ENCODE measurements around the gene LEPROT. TPM values are rescaled to one million over a fixed set of nuclear protein-coding genes. Genes with fewer than 3 reads are reported as not detected.
"Not testable (repeated sequence)": the region's sequence is repeated elsewhere in the genome, so short reads cannot be mapped to it uniquely, and the experiment has no call there.

Gene LEPROT
- total and polyA plus RNA-seq, 5 donors from 2014 or later, result 12.4 to 27.2 (median 19.3) TPM

DNA sequence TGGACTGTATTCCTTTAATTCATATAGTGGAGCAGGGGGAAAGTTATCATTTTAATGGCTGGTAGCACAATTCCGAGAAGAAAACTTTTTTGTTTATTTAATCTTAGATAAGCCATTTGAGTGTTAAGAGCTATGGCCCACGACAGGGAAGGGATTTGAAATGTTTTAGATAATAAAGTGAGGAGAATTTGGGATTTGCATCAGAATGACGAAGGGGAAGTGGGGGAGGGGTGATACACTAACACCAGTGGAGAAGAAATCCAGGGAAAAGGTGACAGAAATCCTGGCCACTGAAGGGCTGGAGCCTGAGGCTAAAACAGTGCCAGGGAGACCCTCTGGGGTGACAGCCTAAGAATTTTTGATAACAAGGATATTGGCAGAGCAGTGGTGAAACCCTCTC, 21.0 kb downstream of the LEPROT start:
- no peaks in the 10 kb centered on the region for H3K27me3 Mint-ChIP-seq
- Histone ChIP-seq H3K36me3 (ENCODE audit: control insufficient read depth, insufficient read depth, low read length) (no peaks in the 10 kb centered on the region), H3K4me1 (ENCODE audit: control insufficient read depth, insufficient read depth, low read length, poor library complexity, severe bottlenecking) (no peaks in the 10 kb centered on the region), H3K27ac (ENCODE audit: insufficient read depth, low read length, poor library complexity, severe bottlenecking) (no peak overlapping the region), H3K9me3 (ENCODE audit: control insufficient read depth in 2 of 2, low read length in 2 of 2) (no peaks in the 10 kb centered on the region), H3K27me3 (ENCODE audit: control insufficient read depth, insufficient read depth, low read length) (no peaks in the 10 kb centered on the region), H3K4me3 (ENCODE audit: low read depth, low read length) (no peak overlapping the region)
- ATAC-seq (ENCODE audit: low read depth in 2 of 2) (no peak), DNase-seq (no peak)
- H3K36me3 Mint-ChIP-seq, result peaks cover 7% of the 10 kb centered on the region
- H3K4me3 Mint-ChIP-seq, result no peak overlapping the region
- H3K9me3 Mint-ChIP-seq, result no peaks in the 10 kb centered on the region
- H3K27ac Mint-ChIP-seq, result no peak overlapping the region
- H3K4me1 Mint-ChIP-seq, result peaks cover 0 to 6% (median 2%) of the 10 kb centered on the region in 4 donors

DNA sequence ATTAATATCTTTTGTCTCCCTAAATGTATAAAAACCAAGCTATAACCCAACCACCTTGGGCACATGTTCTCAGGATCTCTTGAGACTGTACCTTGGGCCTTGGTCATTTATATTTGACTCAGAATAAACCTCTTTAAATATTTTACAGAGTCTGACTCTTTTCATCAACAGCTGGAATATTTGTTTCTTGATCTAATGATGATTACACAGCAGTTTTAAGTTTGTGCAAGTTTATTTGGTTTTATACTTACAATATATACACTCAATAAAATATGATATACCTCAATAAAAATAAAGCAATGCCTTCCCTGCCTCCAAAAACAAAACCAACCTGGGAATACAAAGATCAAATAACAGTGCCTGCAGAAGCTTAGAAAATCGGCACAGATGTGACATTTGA, 22.0 kb downstream of the LEPROT start:
- no peak for DNase-seq
- no peak for ATAC-seq (ENCODE audit: low read depth in 2 of 2)
- Histone ChIP-seq H3K27ac (ENCODE audit: insufficient read depth, low read length, poor library complexity, severe bottlenecking) (no peak overlapping the region), H3K4me3 (ENCODE audit: low read depth, low read length) (no peak overlapping the region), H3K4me1 (ENCODE audit: control insufficient read depth, insufficient read depth, low read length, poor library complexity, severe bottlenecking) (no peaks in the 10 kb centered on the region), H3K27me3 (ENCODE audit: control insufficient read depth, insufficient read depth, low read length) (no peaks in the 10 kb centered on the region), H3K9me3 (ENCODE audit: control insufficient read depth in 2 of 2, low read length in 2 of 2) (no peaks in the 10 kb centered on the region), H3K36me3 (ENCODE audit: control insufficient read depth, insufficient read depth, low read length) (no peaks in the 10 kb centered on the region)
- Mint-ChIP-seq H3K4me1 (peaks cover 0 to 6% (median 2%) of the 10 kb centered on the region in 4 donors), H3K27me3 (no peaks in the 10 kb centered on the region), H3K27ac (no peak overlapping the region), H3K9me3 (no peaks in the 10 kb centered on the region), H3K4me3 (no peak overlapping the region), H3K36me3 (peaks cover 7% of the 10 kb centered on the region)

DNA sequence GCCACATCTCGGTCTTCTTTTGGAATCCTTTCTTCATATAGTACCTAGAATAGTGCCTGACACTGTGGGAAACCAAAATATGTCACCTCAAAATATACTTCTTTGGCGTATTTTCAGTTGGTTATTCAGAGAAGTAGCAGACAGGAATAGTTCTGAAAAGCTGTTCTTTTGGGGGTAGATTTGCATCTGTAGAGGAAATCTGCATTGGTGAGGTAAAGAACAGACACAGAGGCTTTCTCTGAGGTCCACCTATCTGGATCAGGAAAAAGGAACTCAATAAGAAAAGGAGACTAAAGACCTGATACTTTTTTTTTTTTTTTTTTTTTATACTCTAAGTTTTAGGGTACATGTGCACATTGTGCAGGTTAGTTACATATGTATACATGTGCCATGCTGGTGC, 23.2 kb downstream of the LEPROT start:
- peaks cover 0 to 6% (median 2%) of the 10 kb centered on the region in 4 donors for H3K4me1 Mint-ChIP-seq
- no peaks in the 10 kb centered on the region for H3K27me3 Mint-ChIP-seq
- no peaks in the 10 kb centered on the region for H3K27me3 ChIP-seq (ENCODE audit: control insufficient read depth, insufficient read depth, low read length)
- no peak overlapping the region for H3K27ac Mint-ChIP-seq
- H3K9me3 ChIP-seq (ENCODE audit: control insufficient read depth in 2 of 2, low read length in 2 of 2), result no peaks in the 10 kb centered on the region
- no peak overlapping the region for H3K4me3 Mint-ChIP-seq
- H3K36me3 ChIP-seq (ENCODE audit: control insufficient read depth, insufficient read depth, low read length), result no peaks in the 10 kb centered on the region
- DNase-seq, result no peak
- no peak overlapping the region for H3K4me3 ChIP-seq (ENCODE audit: low read depth, low read length)
- no peak overlapping the region for H3K27ac ChIP-seq (ENCODE audit: insufficient read depth, low read length, poor library complexity, severe bottlenecking)
- no peaks in the 10 kb centered on the region for H3K4me1 ChIP-seq (ENCODE audit: control insufficient read depth, insufficient read depth, low read length, poor library complexity, severe bottlenecking)
- peaks cover 0 to under 1% (median 0%) of the 10 kb centered on the region in 7 donors for H3K9me3 Mint-ChIP-seq
- H3K36me3 Mint-ChIP-seq, result peaks cover 7% of the 10 kb centered on the region
- ATAC-seq (ENCODE audit: low read depth in 2 of 2), result no peak

DNA sequence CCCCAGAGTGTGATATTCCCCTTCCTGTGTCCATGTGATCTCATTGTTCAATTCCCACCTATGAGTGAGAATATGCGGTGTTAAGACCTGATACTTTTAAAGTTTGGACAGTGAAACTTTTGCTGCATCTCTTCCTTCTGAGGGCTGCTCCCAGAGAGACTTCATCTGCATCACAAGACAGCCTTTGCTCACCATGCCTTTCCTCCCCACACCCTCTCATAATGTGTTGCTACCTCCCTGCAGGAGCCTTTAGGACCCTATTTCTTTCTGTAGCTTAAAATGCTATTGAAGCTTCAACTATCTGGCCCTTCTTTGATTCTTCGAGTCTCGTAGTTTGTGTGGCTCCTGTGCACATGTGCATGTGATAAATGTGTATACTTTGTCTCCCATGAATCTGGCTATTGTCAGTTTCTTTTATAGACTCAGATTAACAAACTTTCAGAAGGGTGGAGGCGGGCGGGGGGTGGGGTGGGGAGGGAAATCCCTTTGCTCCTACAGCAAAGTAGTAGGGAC, 23.7 kb downstream of the LEPROT start:
- Histone ChIP-seq H3K9me3 (ENCODE audit: control insufficient read depth in 2 of 2, low read length in 2 of 2) (no peaks in the 10 kb centered on the region), H3K36me3 (ENCODE audit: control insufficient read depth, insufficient read depth, low read length) (no peaks in the 10 kb centered on the region), H3K27ac (ENCODE audit: insufficient read depth, low read length, poor library complexity, severe bottlenecking) (no peak overlapping the region), H3K4me3 (ENCODE audit: low read depth, low read length) (no peak overlapping the region), H3K4me1 (ENCODE audit: control insufficient read depth, insufficient read depth, low read length, poor library complexity, severe bottlenecking) (no peaks in the 10 kb centered on the region), H3K27me3 (ENCODE audit: control insufficient read depth, insufficient read depth, low read length) (no peaks in the 10 kb centered on the region)
- Mint-ChIP-seq H3K36me3 (peaks cover 7% of the 10 kb centered on the region), H3K27me3 (no peaks in the 10 kb centered on the region), H3K4me1 (peaks cover 0 to 6% (median 2%) of the 10 kb centered on the region in 4 donors), H3K9me3 (peaks cover 0 to 2% (median 0%) of the 10 kb centered on the region in 7 donors), H3K4me3 (no peak overlapping the region), H3K27ac (no peak overlapping the region)
- DNase-seq (no peak), ATAC-seq (ENCODE audit: low read depth in 2 of 2) (no peak)

DNA sequence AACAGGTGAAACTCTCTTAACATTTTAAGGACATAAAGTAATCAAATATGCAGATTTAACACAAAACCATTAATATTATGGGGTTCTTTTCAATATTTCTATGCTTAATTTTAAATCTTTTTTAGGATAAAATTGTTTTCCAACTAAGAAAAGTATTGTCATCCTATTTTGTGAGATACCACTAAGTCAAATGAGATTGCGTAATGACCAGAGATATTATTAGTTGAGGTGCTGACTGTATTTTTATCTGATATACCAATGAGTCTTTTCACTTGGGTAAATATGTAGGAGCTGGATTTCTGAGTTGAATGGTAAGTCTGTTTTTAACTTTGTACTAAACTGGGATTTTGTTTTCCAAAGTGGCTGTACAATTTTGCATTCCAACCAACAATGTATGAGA, 25.4 kb downstream of the LEPROT start:
- Mint-ChIP-seq H3K27ac (no peak overlapping the region), H3K9me3 (peaks cover 0 to 2% (median 0%) of the 10 kb centered on the region in 7 donors), H3K36me3 (peaks cover 3% of the 10 kb centered on the region), H3K4me1 (no peaks in the 10 kb centered on the region), H3K27me3 (no peaks in the 10 kb centered on the region), H3K4me3 (no peak overlapping the region)
- H3K4me1 ChIP-seq (ENCODE audit: control insufficient read depth, insufficient read depth, low read length, poor library complexity, severe bottlenecking), result no peaks in the 10 kb centered on the region
- no peaks in the 10 kb centered on the region for H3K36me3 ChIP-seq (ENCODE audit: control insufficient read depth, insufficient read depth, low read length)
- DNase-seq (no peak), ATAC-seq (ENCODE audit: low read depth in 2 of 2) (no peak)
- H3K27ac ChIP-seq (ENCODE audit: insufficient read depth, low read length, poor library complexity, severe bottlenecking), result no peak overlapping the region
- H3K4me3 ChIP-seq (ENCODE audit: low read depth, low read length), result no peak overlapping the region
- no peaks in the 10 kb centered on the region for H3K9me3 ChIP-seq (ENCODE audit: control insufficient read depth in 2 of 2, low read length in 2 of 2)
- no peaks in the 10 kb centered on the region for H3K27me3 ChIP-seq (ENCODE audit: control insufficient read depth, insufficient read depth, low read length)

DNA sequence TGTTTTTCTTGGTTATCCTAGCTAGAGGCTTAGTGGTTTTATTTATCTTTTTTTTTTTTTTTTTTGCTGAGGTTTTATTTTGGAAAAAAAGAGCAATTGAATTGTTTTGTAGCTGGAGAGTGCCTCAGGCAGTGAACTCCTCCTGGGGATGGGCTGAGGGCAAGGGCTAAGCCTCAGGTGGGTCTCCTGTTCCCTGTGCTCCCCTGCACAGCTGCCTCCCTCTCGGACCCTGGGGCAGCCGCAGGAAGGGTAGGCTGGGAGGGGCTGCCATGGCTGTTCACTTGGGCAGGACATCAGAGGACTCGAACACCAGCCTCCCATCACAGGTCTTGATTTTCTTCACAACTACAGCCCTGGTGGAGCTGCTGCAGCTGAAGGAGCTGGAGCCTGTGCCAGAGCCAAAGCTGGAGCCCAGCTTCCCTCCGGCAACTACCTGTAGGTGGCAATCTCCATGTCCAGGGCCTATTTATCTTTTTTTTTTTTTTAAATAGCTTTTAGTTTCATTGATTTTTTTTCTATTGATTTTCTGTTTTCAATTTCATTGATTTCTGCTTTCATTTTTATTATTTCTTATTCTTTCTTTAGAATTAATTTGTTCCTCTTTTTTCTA, 28.9 kb downstream of the LEPROT start:
- Histone ChIP-seq H3K36me3 (ENCODE audit: control insufficient read depth, insufficient read depth, low read length) (no peaks in the 10 kb centered on the region), H3K9me3 (ENCODE audit: control insufficient read depth in 2 of 2, low read length in 2 of 2) (no peaks in the 10 kb centered on the region), H3K4me3 (ENCODE audit: low read depth, low read length) (no peak overlapping the region), H3K27ac (ENCODE audit: insufficient read depth, low read length, poor library complexity, severe bottlenecking) (no peak overlapping the region), H3K4me1 (ENCODE audit: control insufficient read depth, insufficient read depth, low read length, poor library complexity, severe bottlenecking) (no peaks in the 10 kb centered on the region), H3K27me3 (ENCODE audit: control insufficient read depth, insufficient read depth, low read length) (no peaks in the 10 kb centered on the region)
- no peaks in the 10 kb centered on the region for H3K36me3 Mint-ChIP-seq
- ATAC-seq (ENCODE audit: low read depth in 2 of 2) (no peak), DNase-seq (no peak)
- H3K27ac Mint-ChIP-seq, result no peak overlapping the region
- no peaks in the 10 kb centered on the region for H3K27me3 Mint-ChIP-seq
- H3K4me3 Mint-ChIP-seq, result no peak overlapping the region
- H3K4me1 Mint-ChIP-seq, result no peaks in the 10 kb centered on the region
- peaks cover 0 to 2% (median 0%) of the 10 kb centered on the region in 7 donors for H3K9me3 Mint-ChIP-seq

DNA sequence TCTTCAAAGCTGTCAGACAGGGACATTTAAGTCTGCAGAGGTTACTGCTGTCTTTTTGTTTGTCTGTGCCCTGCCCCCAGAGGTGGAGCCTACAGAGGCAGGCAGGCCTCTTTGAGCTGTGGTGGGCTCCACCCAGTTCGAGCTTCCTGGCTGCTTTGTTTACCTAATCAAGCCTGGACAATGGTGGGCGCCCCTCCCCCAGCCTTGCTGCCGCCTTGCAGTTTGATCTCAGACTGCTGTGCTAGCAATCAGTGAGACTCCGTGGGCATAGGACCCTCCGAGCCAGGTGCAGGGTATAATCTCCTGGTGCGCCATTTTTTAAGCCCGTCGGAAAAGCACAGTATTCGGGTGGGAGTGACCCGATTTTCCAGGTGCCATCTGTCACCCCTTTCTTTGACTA, 35.2 kb downstream of the LEPROT start:
- not testable (repeated sequence) for ATAC-seq (ENCODE audit: low read depth in 2 of 2); H3K27ac Mint-ChIP-seq; H3K27me3 ChIP-seq (ENCODE audit: control insufficient read depth, insufficient read depth, low read length)

DNA sequence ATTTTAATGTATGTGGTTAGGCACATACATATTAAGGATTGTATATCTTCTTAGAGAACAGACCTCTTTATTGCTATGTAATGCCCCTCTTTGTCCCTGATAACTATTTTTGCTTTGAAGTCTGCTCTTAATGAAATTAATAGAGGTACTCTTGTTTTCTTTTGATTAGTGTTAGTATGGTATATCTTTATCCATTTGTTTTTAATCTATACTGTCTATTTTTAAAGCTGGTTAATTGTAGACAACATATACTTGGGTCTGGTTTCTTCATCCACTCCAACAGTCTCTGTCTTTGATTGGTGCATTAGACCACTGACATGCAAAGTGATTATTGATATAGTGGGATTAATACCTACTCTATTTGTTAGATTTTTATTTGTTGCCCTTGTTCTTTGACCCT, 36.0 kb downstream of the LEPROT start:
- Mint-ChIP-seq H3K4me1 (peaks cover 7 to 29% (median 17%) of the 10 kb centered on the region in 4 donors), H3K27me3 (peaks cover 7% of the 10 kb centered on the region), H3K36me3 (peaks cover 5% of the 10 kb centered on the region), H3K27ac (no peak overlapping the region), H3K4me3 (no peak overlapping the region), H3K9me3 (peaks cover 0 to 18% (median 4%) of the 10 kb centered on the region in 7 donors)
- no peak for ATAC-seq (ENCODE audit: low read depth in 2 of 2)
- no peak overlapping the region for H3K27ac ChIP-seq (ENCODE audit: insufficient read depth, low read length, poor library complexity, severe bottlenecking)
- no peaks in the 10 kb centered on the region for H3K4me1 ChIP-seq (ENCODE audit: control insufficient read depth, insufficient read depth, low read length, poor library complexity, severe bottlenecking)
- DNase-seq, result no peak
- H3K36me3 ChIP-seq (ENCODE audit: control insufficient read depth, insufficient read depth, low read length), result no peaks in the 10 kb centered on the region
- no peaks in the 10 kb centered on the region for H3K9me3 ChIP-seq (ENCODE audit: control insufficient read depth in 2 of 2, low read length in 2 of 2)
- H3K4me3 ChIP-seq (ENCODE audit: low read depth, low read length), result no peak overlapping the region
- H3K27me3 ChIP-seq (ENCODE audit: control insufficient read depth, insufficient read depth, low read length), result no peaks in the 10 kb centered on the region

More for the DNA sequence above, 35.2 kb downstream of the LEPROT start:
- H3K9me3 Mint-ChIP-seq, result peaks cover 0 to 18% (median 4%) of the 10 kb centered on the region in 7 donors
- not testable (repeated sequence) for H3K4me3 Mint-ChIP-seq; H3K36me3 ChIP-seq (ENCODE audit: control insufficient read depth, insufficient read depth, low read length); H3K27ac ChIP-seq (ENCODE audit: insufficient read depth, low read length, poor library complexity, severe bottlenecking); H3K4me3 ChIP-seq (ENCODE audit: low read depth, low read length); H3K36me3 Mint-ChIP-seq; H3K9me3 ChIP-seq (ENCODE audit: control insufficient read depth in 2 of 2, low read length in 2 of 2); H3K4me1 ChIP-seq (ENCODE audit: control insufficient read depth, insufficient read depth, low read length, poor library complexity, severe bottlenecking); H3K27me3 Mint-ChIP-seq; DNase-seq
- peaks cover 7 to 29% (median 17%) of the 10 kb centered on the region in 4 donors for H3K4me1 Mint-ChIP-seq

Measured in CD4-positive, CD25-positive, alpha-beta regulatory T cell (primary cell).